OCI-LY7 (cell line): ENCODE data around the gene FBLL1.

Source experiments
- CTCF ChIP-seq: fragments of 200-600 bp; sonication (generic); conservative IDR thresholded peaks from 2 replicates; pipeline ENCODE4 v1.5.1; 2014; ENCODE audit warnings: mild to moderate bottlenecking, antibody characterized with exemption, low read length, moderate library complexity, mixed read lengths
- EZH2phosphoT487 ChIP-seq: fragments of 200-600 bp; sonication (generic); IDR thresholded peaks from 2 replicates; pipeline ENCODE4 v1.6.1; 2018; ENCODE audit warnings: low read depth, borderline replicate concordance, mild to moderate bottlenecking, mixed run types, antibody characterized with exemption, low read length, moderate library complexity, mixed read lengths

- TF ChIP-seq CTCF (no peak), EZH2phosphoT487 (no peak)
Measured at GRCh38 chr5:168531191-168531590, 2.1 kb downstream of the FBLL1 start.
